T-helper 2 cell treated with Interferon-gamma antibody and Interleukin-4, amounts not matched to agents 100 ng/mL and 5 ng/mL, for 36 hours (primary cell): ENCODE data around the gene DHDDS. TPM values are rescaled to one million over a fixed set of nuclear protein-coding genes. Genes with fewer than 3 reads are reported as not detected.

Experiments used
- total RNA-seq: library from RNA; stranded (reverse); gene quantifications from 2 replicates; pipeline ENCODE4 v1.2.3, GENCODE V29; 2022

DHDDS gene
- total RNA-seq, 1 donor from 2014 or later = 60.8 TPM

Other genes starting within 250 kb of the DHDDS start
- not detected in 2 replicates for gene CATSPER4, start 241.7 kb upstream of the DHDDS start, total RNA-seq
- gene CEP85, start 198.1 kb upstream of the DHDDS start, total RNA-seq = 41.0 and 44.0 TPM in 2 replicates
- 679 and 690 TPM in 2 replicates for gene SH3BGRL3, start 152.2 kb upstream of the DHDDS start, total RNA-seq
- 31.9 and 32.2 TPM in 2 replicates for gene UBXN11, start 125.7 kb upstream of the DHDDS start, total RNA-seq
- 1,191 and 1,203 TPM in 2 replicates for gene CD52, start 114.4 kb upstream of the DHDDS start, total RNA-seq
- gene CRYBG2, start 78.2 kb upstream of the DHDDS start, total RNA-seq = 1.1 and 1.2 TPM in 2 replicates
- 0.52 TPM in 1 of 2 replicates, not detected in the other for gene ZNF683, start 59.6 kb upstream of the DHDDS start, total RNA-seq
- gene LIN28A, start 21.5 kb upstream of the DHDDS start, total RNA-seq = not detected in 2 replicates
- gene HMGN2, start 40.1 kb downstream of the DHDDS start, total RNA-seq = 974 and 979 TPM in 2 replicates
- gene RPS6KA1, start 97.4 kb downstream of the DHDDS start, total RNA-seq = 169 and 175 TPM in 2 replicates